WTC11 (cell line): Measurements from ENCODE around the gene SERPINB5. TPM values are rescaled to one million over a fixed set of nuclear protein-coding genes. Genes with fewer than 3 reads are reported as not detected.
"Not testable (repeated sequence)": the region's sequence is repeated elsewhere in the genome, so short reads cannot be mapped to it uniquely, and the experiment has no call there.

ENCODE experiments used
- ATAC-seq: fragments of 200-7000 bp; cut with Tn5 transposase; 2 replicates; pipeline ENCODE4 v1.10.0; 2021; ENCODE audit warnings: mild to moderate bottlenecking, moderate library complexity
- CTCF ChIA-PET: fragments of 300-600 bp; sonication (Branson Sonifier 250); formaldehyde crosslinking; loops from one replicate; lab custom pipeline; 2021; ENCODE audit warnings: antibody characterized with exemption; lab: Charles Lee
- POLR2A ChIA-PET: fragments of 350-600 bp; sonication (Branson Sonifier 250); formaldehyde crosslinking; loops from one replicate; lab custom pipeline; 2021; ENCODE audit warnings: antibody characterized with exemption; lab: Charles Lee
- DNase-seq: peaks from one replicate; pipeline ENCODE4 v3.0.0; 2021; ENCODE audit warnings: low spot score
- H3K27ac Mint-ChIP-seq: 2 replicates; pipeline ENCODE4 v1.8.0; 2021; ENCODE audit warnings: mixed read lengths
- H3K27me3 Mint-ChIP-seq: 2 replicates; pipeline ENCODE4 v1.8.0; 2021; ENCODE audit warnings: low read depth, mild to moderate bottlenecking, moderate library complexity, mixed read lengths
- H3K36me3 Mint-ChIP-seq: 2 replicates; pipeline ENCODE4 v1.8.0; 2021; ENCODE audit warnings: mixed read lengths
- H3K4me1 Mint-ChIP-seq: 2 replicates; pipeline ENCODE4 v1.8.0; 2022; ENCODE audit warnings: mixed read lengths
- H3K4me3 Mint-ChIP-seq: 2 replicates; pipeline ENCODE4 v1.8.0; 2021; ENCODE audit warnings: mild to moderate bottlenecking, moderate library complexity, mixed read lengths
- H3K9me3 Mint-ChIP-seq: 2 replicates; pipeline ENCODE4 v1.8.0; 2021; ENCODE audit warnings: mixed read lengths
- ARID4B ChIP-seq: sonication (generic); formaldehyde crosslinking; IDR thresholded peaks from 2 replicates; pipeline ENCODE4 v1.8.0; 2023; ENCODE audit warnings: missing genetic modification reagents, mild to moderate bottlenecking, borderline replicate concordance
- IRF1 ChIP-seq: sonication (generic); formaldehyde crosslinking; IDR thresholded peaks from 2 replicates; pipeline ENCODE4 v1.8.0; 2023; ENCODE audit warnings: missing genetic modification reagents
- MYBL2 ChIP-seq: sonication (generic); formaldehyde crosslinking; IDR thresholded peaks from 2 replicates; pipeline ENCODE4 v1.8.1; 2023; ENCODE audit warnings: mild to moderate bottlenecking, moderate library complexity, missing genetic modification reagents
- NR3C1 ChIP-seq: sonication (generic); formaldehyde crosslinking; conservative IDR thresholded peaks from 2 replicates; pipeline ENCODE4 v1.8.1; 2023; ENCODE audit warnings: low read depth, mild to moderate bottlenecking, missing genetic modification reagents
- RELA ChIP-seq: sonication (generic); formaldehyde crosslinking; IDR thresholded peaks from 2 replicates; pipeline ENCODE4 v1.8.1; 2022; ENCODE audit warnings: missing genetic modification reagents, mild to moderate bottlenecking, borderline replicate concordance
- SMAD3 ChIP-seq: sonication (generic); formaldehyde crosslinking; IDR thresholded peaks from 2 replicates; pipeline ENCODE4 v1.8.0; 2022; ENCODE audit warnings: missing genetic modification reagents, mild to moderate bottlenecking, borderline replicate concordance
- TEAD1 ChIP-seq: sonication (generic); formaldehyde crosslinking; IDR thresholded peaks from 2 replicates; pipeline ENCODE4 v1.8.0; 2022; ENCODE audit warnings: mild to moderate bottlenecking, missing genetic modification reagents
- TP53 ChIP-seq: sonication (generic); formaldehyde crosslinking; IDR thresholded peaks from 2 replicates; pipeline ENCODE4 v1.8.1; 2023; ENCODE audit warnings: mild to moderate bottlenecking, missing genetic modification reagents
- ZNF317 ChIP-seq: sonication (generic); formaldehyde crosslinking; IDR thresholded peaks from 2 replicates; pipeline ENCODE4 v1.8.1; 2023; ENCODE audit warnings: low read depth, mild to moderate bottlenecking, moderate library complexity, missing genetic modification reagents, borderline replicate concordance
- total RNA-seq: library from RNA; stranded (reverse); gene quantifications from 3 replicates; pipeline ENCODE4 v1.2.3, GENCODE V29; 2021
- TF ChIP-seq, protein P1 (sequence below): sonication (generic); formaldehyde crosslinking; IDR thresholded peaks from 2 replicates; pipeline ENCODE4 v1.8.0; 2022; ENCODE audit warnings: missing genetic modification reagents
- TF ChIP-seq, protein P2 (sequence below): sonication (generic); formaldehyde crosslinking; IDR thresholded peaks from 2 replicates; pipeline ENCODE4 v1.8.1; 2023; ENCODE audit warnings: mild to moderate bottlenecking, missing genetic modification reagents, borderline replicate concordance
- TF ChIP-seq, protein P3 (sequence below): sonication (generic); formaldehyde crosslinking; IDR thresholded peaks from 2 replicates; pipeline ENCODE4 v1.8.1; 2022; ENCODE audit warnings: low read depth, mild to moderate bottlenecking, moderate library complexity, missing genetic modification reagents, borderline replicate concordance
- TF ChIP-seq, protein P4 (sequence below): sonication (generic); formaldehyde crosslinking; IDR thresholded peaks from 2 replicates; pipeline ENCODE4 v1.8.0; 2022; ENCODE audit warnings: mild to moderate bottlenecking, missing genetic modification reagents

Gene SERPINB5
- total RNA-seq, 1 experiment from 2014 or later = 0.17 TPM

- TF ChIP-seq ZNF317 (CRISPR knock-in tag) (no peak), TEAD1 (CRISPR knock-in tag) (no peak), TP53 (no peak), ARID4B (CRISPR knock-in tag) (no peak), MYBL2 (no peak)
- TF ChIP-seq, protein P1, sequence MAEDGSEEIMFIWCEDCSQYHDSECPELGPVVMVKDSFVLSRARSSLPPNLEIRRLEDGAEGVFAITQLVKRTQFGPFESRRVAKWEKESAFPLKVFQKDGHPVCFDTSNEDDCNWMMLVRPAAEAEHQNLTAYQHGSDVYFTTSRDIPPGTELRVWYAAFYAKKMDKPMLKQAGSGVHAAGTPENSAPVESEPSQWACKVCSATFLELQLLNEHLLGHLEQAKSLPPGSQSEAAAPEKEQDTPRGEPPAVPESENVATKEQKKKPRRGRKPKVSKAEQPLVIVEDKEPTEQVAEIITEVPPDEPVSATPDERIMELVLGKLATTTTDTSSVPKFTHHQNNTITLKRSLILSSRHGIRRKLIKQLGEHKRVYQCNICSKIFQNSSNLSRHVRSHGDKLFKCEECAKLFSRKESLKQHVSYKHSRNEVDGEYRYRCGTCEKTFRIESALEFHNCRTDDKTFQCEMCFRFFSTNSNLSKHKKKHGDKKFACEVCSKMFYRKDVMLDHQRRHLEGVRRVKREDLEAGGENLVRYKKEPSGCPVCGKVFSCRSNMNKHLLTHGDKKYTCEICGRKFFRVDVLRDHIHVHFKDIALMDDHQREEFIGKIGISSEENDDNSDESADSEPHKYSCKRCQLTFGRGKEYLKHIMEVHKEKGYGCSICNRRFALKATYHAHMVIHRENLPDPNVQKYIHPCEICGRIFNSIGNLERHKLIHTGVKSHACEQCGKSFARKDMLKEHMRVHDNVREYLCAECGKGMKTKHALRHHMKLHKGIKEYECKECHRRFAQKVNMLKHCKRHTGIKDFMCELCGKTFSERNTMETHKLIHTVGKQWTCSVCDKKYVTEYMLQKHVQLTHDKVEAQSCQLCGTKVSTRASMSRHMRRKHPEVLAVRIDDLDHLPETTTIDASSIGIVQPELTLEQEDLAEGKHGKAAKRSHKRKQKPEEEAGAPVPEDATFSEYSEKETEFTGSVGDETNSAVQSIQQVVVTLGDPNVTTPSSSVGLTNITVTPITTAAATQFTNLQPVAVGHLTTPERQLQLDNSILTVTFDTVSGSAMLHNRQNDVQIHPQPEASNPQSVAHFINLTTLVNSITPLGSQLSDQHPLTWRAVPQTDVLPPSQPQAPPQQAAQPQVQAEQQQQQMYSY (CRISPR knock-in tag) = no peak
Measured at GRCh38 chr18:63451799-63452660, 24.7 kb upstream of the SERPINB5 start (continued).

GRCh38 chr18:63452751-63453150, 24.0 kb upstream of the SERPINB5 start:
- H3K4me3 Mint-ChIP-seq, ATAC-seq, H3K27me3 Mint-ChIP-seq, CTCF ChIA-PET, H3K27ac Mint-ChIP-seq, DNase-seq, POLR2A ChIA-PET, H3K36me3 Mint-ChIP-seq: not testable (repeated sequence)
- H3K9me3 Mint-ChIP-seq = peaks cover 11% of the 10 kb centered on the region
- peaks cover 15% of the 10 kb centered on the region for H3K4me1 Mint-ChIP-seq

- H3K27ac Mint-ChIP-seq = no peak overlapping the region
- CTCF ChIA-PET = no interaction called here
- H3K9me3 Mint-ChIP-seq = peaks cover 14% of the 10 kb centered on the region
Measured at GRCh38 chr18:63454497-63454896, 22.3 kb upstream of the SERPINB5 start.

More at GRCh38 chr18:63454497-63454896, 22.3 kb upstream of the SERPINB5 start:
- ATAC-seq = no peak
- H3K36me3 Mint-ChIP-seq = no peaks in the 10 kb centered on the region
- POLR2A ChIA-PET = no interaction called here
- peaks cover 15% of the 10 kb centered on the region for H3K4me1 Mint-ChIP-seq
- no peak overlapping the region for H3K4me3 Mint-ChIP-seq
- no peak for TF ChIP-seq NR3C1 (CRISPR knock-in tag)
- TF ChIP-seq SMAD3 (CRISPR knock-in tag) = no peak
- TF ChIP-seq, protein P2, sequence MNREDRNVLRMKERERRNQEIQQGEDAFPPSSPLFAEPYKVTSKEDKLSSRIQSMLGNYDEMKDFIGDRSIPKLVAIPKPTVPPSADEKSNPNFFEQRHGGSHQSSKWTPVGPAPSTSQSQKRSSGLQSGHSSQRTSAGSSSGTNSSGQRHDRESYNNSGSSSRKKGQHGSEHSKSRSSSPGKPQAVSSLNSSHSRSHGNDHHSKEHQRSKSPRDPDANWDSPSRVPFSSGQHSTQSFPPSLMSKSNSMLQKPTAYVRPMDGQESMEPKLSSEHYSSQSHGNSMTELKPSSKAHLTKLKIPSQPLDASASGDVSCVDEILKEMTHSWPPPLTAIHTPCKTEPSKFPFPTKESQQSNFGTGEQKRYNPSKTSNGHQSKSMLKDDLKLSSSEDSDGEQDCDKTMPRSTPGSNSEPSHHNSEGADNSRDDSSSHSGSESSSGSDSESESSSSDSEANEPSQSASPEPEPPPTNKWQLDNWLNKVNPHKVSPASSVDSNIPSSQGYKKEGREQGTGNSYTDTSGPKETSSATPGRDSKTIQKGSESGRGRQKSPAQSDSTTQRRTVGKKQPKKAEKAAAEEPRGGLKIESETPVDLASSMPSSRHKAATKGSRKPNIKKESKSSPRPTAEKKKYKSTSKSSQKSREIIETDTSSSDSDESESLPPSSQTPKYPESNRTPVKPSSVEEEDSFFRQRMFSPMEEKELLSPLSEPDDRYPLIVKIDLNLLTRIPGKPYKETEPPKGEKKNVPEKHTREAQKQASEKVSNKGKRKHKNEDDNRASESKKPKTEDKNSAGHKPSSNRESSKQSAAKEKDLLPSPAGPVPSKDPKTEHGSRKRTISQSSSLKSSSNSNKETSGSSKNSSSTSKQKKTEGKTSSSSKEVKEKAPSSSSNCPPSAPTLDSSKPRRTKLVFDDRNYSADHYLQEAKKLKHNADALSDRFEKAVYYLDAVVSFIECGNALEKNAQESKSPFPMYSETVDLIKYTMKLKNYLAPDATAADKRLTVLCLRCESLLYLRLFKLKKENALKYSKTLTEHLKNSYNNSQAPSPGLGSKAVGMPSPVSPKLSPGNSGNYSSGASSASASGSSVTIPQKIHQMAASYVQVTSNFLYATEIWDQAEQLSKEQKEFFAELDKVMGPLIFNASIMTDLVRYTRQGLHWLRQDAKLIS (CRISPR knock-in tag) = no peak
- TF ChIP-seq RELA (CRISPR knock-in tag) = no peak
- TF ChIP-seq, protein P3, sequence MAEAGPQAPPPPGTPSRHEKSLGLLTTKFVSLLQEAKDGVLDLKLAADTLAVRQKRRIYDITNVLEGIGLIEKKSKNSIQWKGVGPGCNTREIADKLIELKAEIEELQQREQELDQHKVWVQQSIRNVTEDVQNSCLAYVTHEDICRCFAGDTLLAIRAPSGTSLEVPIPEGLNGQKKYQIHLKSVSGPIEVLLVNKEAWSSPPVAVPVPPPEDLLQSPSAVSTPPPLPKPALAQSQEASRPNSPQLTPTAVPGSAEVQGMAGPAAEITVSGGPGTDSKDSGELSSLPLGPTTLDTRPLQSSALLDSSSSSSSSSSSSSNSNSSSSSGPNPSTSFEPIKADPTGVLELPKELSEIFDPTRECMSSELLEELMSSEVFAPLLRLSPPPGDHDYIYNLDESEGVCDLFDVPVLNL (CRISPR knock-in tag) = no peak
- no peak for TF ChIP-seq IRF1
- TF ChIP-seq, protein P4, sequence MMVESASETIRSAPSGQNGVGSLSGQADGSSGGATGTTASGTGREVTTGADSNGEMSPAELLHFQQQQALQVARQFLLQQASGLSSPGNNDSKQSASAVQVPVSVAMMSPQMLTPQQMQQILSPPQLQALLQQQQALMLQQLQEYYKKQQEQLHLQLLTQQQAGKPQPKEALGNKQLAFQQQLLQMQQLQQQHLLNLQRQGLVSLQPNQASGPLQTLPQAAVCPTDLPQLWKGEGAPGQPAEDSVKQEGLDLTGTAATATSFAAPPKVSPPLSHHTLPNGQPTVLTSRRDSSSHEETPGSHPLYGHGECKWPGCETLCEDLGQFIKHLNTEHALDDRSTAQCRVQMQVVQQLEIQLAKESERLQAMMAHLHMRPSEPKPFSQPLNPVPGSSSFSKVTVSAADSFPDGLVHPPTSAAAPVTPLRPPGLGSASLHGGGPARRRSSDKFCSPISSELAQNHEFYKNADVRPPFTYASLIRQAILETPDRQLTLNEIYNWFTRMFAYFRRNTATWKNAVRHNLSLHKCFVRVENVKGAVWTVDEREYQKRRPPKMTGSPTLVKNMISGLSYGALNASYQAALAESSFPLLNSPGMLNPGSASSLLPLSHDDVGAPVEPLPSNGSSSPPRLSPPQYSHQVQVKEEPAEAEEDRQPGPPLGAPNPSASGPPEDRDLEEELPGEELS (CRISPR knock-in tag) = no peak
- no peak for TF ChIP-seq ZNF317 (CRISPR knock-in tag)
- DNase-seq = no peak
- no peaks in the 10 kb centered on the region for H3K27me3 Mint-ChIP-seq
